Head of caudate nucleus (tissue), 42 donors: Measurements from ENCODE around the gene LRRN1.
"Not testable (repeated sequence)": the region's sequence is repeated elsewhere in the genome, so short reads cannot be mapped to it uniquely, and the experiment has no call there.

ENCODE experiments used
- DNase-seq, 42 donors: peaks; one replicate each; pipeline versions ENCODE4 v3.0.0 to v3.0.0-alpha.2; 2020 to 2021; ENCODE audit warnings: mixed read lengths in 7 of 42
- intact Hi-C: fragments of 100-400 bp; cut with DNase I; formaldehyde crosslinking; loops from one replicate; pipeline ENCODE4 v1.15.0; 2022

Gene LRRN1

GRCh38 chr3:3875491-3875890 lies 76.3 kb downstream of the LRRN1 start:
- no peak for DNase-seq
- intact Hi-C loops, result no loop called here

GRCh38 chr3:3881050-3881449 lies 81.8 kb downstream of the LRRN1 start:
- intact Hi-C loops, result no loop called here

GRCh38 chr3:3887311-3887710 lies 88.1 kb downstream of the LRRN1 start:
- intact Hi-C loops, DNase-seq: not testable (repeated sequence)

More at GRCh38 chr3:3881050-3881449, 81.8 kb downstream of the LRRN1 start:
- DNase-seq, result peak in 2 of 42 donors; percentile 8 to 24

GRCh38 chr3:3893590-3893989 lies 94.4 kb downstream of the LRRN1 start:
- intact Hi-C loops, result no loop called here
- DNase-seq, result peak in 20 of 42 donors; percentile 4 to 74 (median 39)
